ENCODE measurements around the gene KRTAP20-1.

The KRTAP20-1 gene

GRCh38 chr21:30646904-30647414, 30.7 kb downstream of the KRTAP20-1 start:
- no peak for DNase-seq (ENCODE audit: low spot score)

- no peak for DNase-seq (ENCODE audit: low spot score)
These were observed 36.7 kb downstream of the KRTAP20-1 start for GRCh38 chr21:30652891-30653290.

Data from GM03348 (cell line).